Measurements from ENCODE around the gene MRPL20. TPM values are rescaled to one million over a fixed set of nuclear protein-coding genes. Genes with fewer than 3 reads are reported as not detected.

The MRPL20 gene
- total and polyA plus RNA-seq, 4 donors: 47.8 to 170 (median 74.0) TPM

DNA sequence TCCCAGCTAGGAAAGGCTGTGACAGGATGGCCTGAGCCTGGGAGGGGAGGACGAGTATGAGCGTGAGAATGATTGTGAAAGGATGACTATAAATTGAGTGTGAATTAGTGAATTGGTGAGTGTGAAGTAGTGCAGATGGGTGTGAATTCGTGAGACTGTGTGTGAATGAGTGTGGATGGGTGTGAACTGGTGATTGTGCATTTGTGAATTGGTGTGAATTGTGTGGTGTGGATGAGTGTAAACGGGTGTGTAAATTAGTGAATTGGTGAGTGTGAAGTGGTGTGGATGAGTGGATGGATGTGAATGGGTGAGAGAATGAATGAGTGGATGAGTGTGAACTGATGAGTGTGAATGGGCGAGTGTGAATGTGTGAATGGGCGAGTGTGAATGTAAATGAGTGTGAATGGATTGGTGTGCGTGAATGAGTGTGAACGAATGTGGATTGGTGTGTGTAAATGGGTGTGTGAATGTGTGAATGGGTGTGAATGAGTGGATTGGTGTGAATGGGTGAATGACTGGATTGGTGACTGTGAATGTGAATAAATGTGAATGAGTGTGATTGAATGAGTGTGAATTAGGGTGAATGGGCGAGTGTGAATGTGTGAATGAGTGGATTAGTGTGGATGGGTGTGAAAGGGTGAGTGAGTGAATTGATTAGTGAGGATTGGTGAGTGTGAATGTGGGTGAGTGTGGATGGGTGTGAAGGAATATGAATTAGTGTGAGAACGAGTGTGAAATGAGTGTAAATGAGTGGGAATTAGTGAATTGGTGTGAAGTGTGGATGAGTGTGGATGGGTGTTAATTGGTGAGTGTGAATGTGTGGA is 41.0 kb downstream of the MRPL20 start:
- H3K36me3 ChIP-seq (ENCODE audit: control insufficient read depth in 4 of 4, insufficient read depth in 3 of 4, low read depth in 1 of 4, low read length in 3 of 4): no peaks in the 10 kb centered on the region
- H3K9me3 ChIP-seq (ENCODE audit: control insufficient read depth in 4 of 4, low read length in 3 of 4): no peaks in the 10 kb centered on the region
- DNase-seq (ENCODE audit: low spot score): no peak
- WGBS: 82% methylated on average over 10 of the region's 10 CpGs
- H3K27ac ChIP-seq (ENCODE audit: low read depth in 1 of 2, low read length in 2 of 2): no peak overlapping the region
- no peak overlapping the region for H3K4me3 ChIP-seq (ENCODE audit: low read depth in 1 of 3, low read length in 3 of 3)
- no peaks in the 10 kb centered on the region for H3K27me3 ChIP-seq (ENCODE audit: control insufficient read depth in 4 of 4, insufficient read depth in 4 of 4, low read length in 3 of 4)
- H3K9ac ChIP-seq (ENCODE audit: low read depth in 1 of 2, low read length in 2 of 2): no peak overlapping the region
- no peak for TF ChIP-seq NR2F2 (IDR thresholded peaks at IDR 0.05)
- no peak for TF ChIP-seq FOXA1 (IDR thresholded peaks at IDR 0.05)
- TF ChIP-seq TAF1 (conservative IDR thresholded peaks at IDR 0.05): no peak
- H3K4me1 ChIP-seq (ENCODE audit: control insufficient read depth in 4 of 4, insufficient read depth in 4 of 4, low read length in 3 of 4): no peaks in the 10 kb centered on the region

DNA sequence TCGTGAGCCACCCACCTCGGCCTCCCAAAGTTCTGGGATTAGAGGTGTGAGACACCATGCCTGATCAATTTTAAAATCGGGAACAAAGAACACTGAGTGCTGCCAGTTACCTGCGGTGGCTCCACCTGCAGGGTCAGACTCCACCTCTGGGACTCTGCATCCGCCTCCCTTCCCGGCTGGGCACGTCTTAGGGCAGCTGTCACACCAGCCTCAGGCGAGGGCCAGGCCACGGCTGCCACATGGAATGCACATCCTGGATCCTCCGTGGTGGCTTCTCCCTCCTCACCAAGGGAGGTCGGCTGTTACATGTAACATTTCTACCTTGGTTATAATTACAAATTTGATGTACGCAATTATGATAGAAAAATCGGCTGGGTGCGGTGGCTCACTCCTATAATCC is 42.8 kb downstream of the MRPL20 start:
- Histone ChIP-seq H3K4me3 (ENCODE audit: low read depth in 1 of 3, low read length in 3 of 3) (no peak overlapping the region), H3K4me1 (ENCODE audit: control insufficient read depth in 4 of 4, insufficient read depth in 4 of 4, low read length in 3 of 4) (no peaks in the 10 kb centered on the region), H3K36me3 (ENCODE audit: control insufficient read depth in 4 of 4, insufficient read depth in 3 of 4, low read depth in 1 of 4, low read length in 3 of 4) (no peaks in the 10 kb centered on the region), H3K27ac (ENCODE audit: low read depth in 1 of 2, low read length in 2 of 2) (no peak overlapping the region), H3K9ac (ENCODE audit: low read depth in 1 of 2, low read length in 2 of 2) (no peak overlapping the region), H3K27me3 (ENCODE audit: control insufficient read depth in 4 of 4, insufficient read depth in 4 of 4, low read length in 3 of 4) (no peaks in the 10 kb centered on the region), H3K9me3 (ENCODE audit: control insufficient read depth in 4 of 4, low read length in 3 of 4) (no peaks in the 10 kb centered on the region)
- 79% methylated on average over 14 of the region's 14 CpGs for WGBS
- DNase-seq (ENCODE audit: low spot score): no peak
- TF ChIP-seq HNF4G (IDR thresholded peaks at IDR 0.05) (no peak), RAD21 (IDR thresholded peaks at IDR 0.05) (no peak), HNF4A (conservative IDR thresholded peaks at IDR 0.05) (no peak), SP1 (IDR thresholded peaks at IDR 0.05) (no peak), TAF1 (conservative IDR thresholded peaks at IDR 0.05) (no peak), YY1 (IDR thresholded peaks at IDR 0.05) (no peak), GABPA (IDR thresholded peaks at IDR 0.05 in 1 of 2, conservative IDR thresholded peaks at IDR 0.05 in 1 of 2) (no peak), FOXA2 (IDR thresholded peaks at IDR 0.05) (no peak), NR2F2 (IDR thresholded peaks at IDR 0.05) (no peak), JUND (IDR thresholded peaks at IDR 0.05) (no peak), EGR1 (IDR thresholded peaks at IDR 0.05; ENCODE audit: low read depth in 2 of 2) (no peak)
- TF ChIP-seq, protein P1, sequence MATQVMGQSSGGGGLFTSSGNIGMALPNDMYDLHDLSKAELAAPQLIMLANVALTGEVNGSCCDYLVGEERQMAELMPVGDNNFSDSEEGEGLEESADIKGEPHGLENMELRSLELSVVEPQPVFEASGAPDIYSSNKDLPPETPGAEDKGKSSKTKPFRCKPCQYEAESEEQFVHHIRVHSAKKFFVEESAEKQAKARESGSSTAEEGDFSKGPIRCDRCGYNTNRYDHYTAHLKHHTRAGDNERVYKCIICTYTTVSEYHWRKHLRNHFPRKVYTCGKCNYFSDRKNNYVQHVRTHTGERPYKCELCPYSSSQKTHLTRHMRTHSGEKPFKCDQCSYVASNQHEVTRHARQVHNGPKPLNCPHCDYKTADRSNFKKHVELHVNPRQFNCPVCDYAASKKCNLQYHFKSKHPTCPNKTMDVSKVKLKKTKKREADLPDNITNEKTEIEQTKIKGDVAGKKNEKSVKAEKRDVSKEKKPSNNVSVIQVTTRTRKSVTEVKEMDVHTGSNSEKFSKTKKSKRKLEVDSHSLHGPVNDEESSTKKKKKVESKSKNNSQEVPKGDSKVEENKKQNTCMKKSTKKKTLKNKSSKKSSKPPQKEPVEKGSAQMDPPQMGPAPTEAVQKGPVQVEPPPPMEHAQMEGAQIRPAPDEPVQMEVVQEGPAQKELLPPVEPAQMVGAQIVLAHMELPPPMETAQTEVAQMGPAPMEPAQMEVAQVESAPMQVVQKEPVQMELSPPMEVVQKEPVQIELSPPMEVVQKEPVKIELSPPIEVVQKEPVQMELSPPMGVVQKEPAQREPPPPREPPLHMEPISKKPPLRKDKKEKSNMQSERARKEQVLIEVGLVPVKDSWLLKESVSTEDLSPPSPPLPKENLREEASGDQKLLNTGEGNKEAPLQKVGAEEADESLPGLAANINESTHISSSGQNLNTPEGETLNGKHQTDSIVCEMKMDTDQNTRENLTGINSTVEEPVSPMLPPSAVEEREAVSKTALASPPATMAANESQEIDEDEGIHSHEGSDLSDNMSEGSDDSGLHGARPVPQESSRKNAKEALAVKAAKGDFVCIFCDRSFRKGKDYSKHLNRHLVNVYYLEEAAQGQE (IDR thresholded peaks at IDR 0.05): no peak
- TF ChIP-seq, protein P2, sequence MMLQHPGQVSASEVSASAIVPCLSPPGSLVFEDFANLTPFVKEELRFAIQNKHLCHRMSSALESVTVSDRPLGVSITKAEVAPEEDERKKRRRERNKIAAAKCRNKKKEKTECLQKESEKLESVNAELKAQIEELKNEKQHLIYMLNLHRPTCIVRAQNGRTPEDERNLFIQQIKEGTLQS (IDR thresholded peaks at IDR 0.05): no peak
- TF ChIP-seq, protein P3, sequence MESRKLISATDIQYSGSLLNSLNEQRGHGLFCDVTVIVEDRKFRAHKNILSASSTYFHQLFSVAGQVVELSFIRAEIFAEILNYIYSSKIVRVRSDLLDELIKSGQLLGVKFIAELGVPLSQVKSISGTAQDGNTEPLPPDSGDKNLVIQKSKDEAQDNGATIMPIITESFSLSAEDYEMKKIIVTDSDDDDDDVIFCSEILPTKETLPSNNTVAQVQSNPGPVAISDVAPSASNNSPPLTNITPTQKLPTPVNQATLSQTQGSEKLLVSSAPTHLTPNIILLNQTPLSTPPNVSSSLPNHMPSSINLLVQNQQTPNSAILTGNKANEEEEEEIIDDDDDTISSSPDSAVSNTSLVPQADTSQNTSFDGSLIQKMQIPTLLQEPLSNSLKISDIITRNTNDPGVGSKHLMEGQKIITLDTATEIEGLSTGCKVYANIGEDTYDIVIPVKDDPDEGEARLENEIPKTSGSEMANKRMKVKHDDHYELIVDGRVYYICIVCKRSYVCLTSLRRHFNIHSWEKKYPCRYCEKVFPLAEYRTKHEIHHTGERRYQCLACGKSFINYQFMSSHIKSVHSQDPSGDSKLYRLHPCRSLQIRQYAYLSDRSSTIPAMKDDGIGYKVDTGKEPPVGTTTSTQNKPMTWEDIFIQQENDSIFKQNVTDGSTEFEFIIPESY (IDR thresholded peaks at IDR 0.05): no peak
- TF ChIP-seq, protein P4, sequence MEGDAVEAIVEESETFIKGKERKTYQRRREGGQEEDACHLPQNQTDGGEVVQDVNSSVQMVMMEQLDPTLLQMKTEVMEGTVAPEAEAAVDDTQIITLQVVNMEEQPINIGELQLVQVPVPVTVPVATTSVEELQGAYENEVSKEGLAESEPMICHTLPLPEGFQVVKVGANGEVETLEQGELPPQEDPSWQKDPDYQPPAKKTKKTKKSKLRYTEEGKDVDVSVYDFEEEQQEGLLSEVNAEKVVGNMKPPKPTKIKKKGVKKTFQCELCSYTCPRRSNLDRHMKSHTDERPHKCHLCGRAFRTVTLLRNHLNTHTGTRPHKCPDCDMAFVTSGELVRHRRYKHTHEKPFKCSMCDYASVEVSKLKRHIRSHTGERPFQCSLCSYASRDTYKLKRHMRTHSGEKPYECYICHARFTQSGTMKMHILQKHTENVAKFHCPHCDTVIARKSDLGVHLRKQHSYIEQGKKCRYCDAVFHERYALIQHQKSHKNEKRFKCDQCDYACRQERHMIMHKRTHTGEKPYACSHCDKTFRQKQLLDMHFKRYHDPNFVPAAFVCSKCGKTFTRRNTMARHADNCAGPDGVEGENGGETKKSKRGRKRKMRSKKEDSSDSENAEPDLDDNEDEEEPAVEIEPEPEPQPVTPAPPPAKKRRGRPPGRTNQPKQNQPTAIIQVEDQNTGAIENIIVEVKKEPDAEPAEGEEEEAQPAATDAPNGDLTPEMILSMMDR (IDR thresholded peaks at IDR 0.05; ENCODE audit: low read depth, low read length, missing input control): no peak
- TF ChIP-seq, protein P5, sequence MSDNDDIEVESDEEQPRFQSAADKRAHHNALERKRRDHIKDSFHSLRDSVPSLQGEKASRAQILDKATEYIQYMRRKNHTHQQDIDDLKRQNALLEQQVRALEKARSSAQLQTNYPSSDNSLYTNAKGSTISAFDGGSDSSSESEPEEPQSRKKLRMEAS (IDR thresholded peaks at IDR 0.05): no peak

Data from liver (tissue), 9 donors.